ENCODE data around the gene LIN7A. TPM values are rescaled to one million over a fixed set of nuclear protein-coding genes. Genes with fewer than 3 reads are reported as not detected.

The LIN7A gene
- polyA plus RNA-seq (2012; ENCODE audit: insufficient read depth, insufficient read length, low read depth): 8.3 TPM

DNA sequence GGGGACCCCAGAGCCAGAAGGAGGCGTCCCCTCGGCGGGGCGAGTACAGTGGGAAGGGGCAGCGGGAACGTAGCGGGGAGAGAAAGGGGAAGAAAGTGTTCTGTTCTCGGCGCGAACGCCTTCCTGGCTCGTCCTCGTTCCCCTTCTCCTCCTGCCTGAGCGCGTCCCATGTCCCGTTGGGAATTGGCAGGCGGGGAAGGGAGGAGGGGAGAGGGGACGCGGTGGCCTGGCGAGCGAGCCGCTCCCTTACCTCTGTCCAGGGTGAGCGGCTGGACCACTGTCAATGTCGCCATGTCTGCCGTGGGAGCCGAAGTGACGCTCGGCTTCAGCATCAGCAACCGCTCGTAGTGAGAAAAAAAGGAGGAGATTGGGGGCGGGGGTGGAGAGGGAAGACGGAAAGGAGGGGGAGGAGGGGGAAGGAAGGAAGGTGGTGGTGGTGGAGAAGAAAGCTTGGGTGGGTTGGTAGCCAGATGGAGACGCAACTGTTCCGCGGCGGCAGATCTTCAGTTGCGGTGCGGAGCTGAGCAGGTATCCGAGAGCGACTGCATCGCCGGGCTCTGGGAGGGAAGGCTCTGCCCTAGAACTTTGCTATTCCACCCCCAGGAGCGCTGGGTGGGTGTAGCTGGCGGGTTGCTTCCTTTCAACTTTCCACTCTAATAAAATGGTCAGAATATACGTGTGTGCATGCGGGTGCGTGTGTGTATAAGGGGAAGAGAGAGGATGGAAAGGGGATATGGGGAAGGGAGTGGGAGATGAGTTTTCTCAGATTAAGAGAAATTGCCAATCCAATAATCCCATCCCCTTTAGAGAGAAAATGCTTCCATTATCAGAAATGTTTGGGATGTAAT, at the start of gene LIN7A:
TSS of gene LIN7A (minus strand) at position 544 of the 848 bp plus-strand sequence. CDS start at position 332, 212 bp downstream.
- no peaks in the 10 kb centered on the region for H3K9me3 ChIP-seq
- H3K4me3 ChIP-seq (ENCODE audit: low read depth, low read length): peak within 1 kb of the TSS; percentile 96
- peaks cover 5% of the 10 kb centered on the region; the same call in 1 of the 2 replicates for H3K4me1 ChIP-seq
- peaks cover 3% of the 10 kb centered on the region; the same call in 1 of the 2 replicates for H3K36me3 ChIP-seq
- no peaks in the 10 kb centered on the region for H3K27me3 ChIP-seq
- DNase-seq: peak; percentile 71
- TF ChIP-seq, protein P1, sequence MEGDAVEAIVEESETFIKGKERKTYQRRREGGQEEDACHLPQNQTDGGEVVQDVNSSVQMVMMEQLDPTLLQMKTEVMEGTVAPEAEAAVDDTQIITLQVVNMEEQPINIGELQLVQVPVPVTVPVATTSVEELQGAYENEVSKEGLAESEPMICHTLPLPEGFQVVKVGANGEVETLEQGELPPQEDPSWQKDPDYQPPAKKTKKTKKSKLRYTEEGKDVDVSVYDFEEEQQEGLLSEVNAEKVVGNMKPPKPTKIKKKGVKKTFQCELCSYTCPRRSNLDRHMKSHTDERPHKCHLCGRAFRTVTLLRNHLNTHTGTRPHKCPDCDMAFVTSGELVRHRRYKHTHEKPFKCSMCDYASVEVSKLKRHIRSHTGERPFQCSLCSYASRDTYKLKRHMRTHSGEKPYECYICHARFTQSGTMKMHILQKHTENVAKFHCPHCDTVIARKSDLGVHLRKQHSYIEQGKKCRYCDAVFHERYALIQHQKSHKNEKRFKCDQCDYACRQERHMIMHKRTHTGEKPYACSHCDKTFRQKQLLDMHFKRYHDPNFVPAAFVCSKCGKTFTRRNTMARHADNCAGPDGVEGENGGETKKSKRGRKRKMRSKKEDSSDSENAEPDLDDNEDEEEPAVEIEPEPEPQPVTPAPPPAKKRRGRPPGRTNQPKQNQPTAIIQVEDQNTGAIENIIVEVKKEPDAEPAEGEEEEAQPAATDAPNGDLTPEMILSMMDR (IDR thresholded peaks at IDR 0.05; ENCODE audit: low read depth, low read length): no peak

DNA sequence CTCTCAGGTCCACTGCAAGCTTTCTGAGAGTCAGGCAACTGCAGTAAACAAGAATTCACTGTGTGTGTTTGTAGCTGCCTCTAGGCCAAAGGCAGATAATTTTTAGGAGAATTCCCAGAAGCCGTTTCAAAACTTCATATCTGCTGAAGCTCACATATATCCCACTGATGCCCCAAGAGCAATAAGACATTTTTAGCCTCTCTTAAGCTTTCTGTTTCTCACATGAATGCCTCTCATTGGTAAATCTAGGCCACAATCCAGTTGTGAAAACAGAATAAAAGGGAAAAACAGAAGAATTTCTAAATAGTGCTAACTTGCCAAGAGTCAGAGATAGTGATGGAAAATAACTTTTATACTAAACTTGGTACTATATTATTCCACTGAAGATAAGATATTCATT, 48.5 kb upstream of the LIN7A start:
- H3K4me3 ChIP-seq (ENCODE audit: low read depth, low read length): no peak overlapping the region
- no peaks in the 10 kb centered on the region for H3K4me1 ChIP-seq
- TF ChIP-seq, protein P1 (IDR thresholded peaks at IDR 0.05; ENCODE audit: low read depth, low read length): no peak
- H3K27me3 ChIP-seq: no peaks in the 10 kb centered on the region; the same call in 1 of the 2 replicates
- H3K9me3 ChIP-seq: no peaks in the 10 kb centered on the region
- H3K36me3 ChIP-seq: no peaks in the 10 kb centered on the region
- DNase-seq: no peak

DNA sequence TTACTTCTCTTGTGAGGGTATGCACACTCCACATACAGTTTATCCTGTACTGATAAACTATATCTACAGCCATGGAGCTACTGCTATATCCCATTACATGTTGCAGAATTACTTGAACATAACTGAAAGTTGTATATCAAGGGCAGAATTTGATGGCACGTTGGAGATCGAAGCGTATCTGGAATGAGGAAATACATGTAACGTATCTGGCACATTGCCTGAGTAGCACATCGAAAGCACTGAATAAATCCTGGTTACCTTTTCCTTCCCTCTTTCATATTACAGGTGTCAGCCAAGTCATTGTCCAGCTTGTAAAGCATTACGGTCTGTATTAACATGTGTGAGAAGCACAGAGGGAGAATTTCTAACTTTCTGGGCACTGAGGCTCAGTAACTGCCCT, 42.1 kb upstream of the LIN7A start:
- TF ChIP-seq, protein P1 (IDR thresholded peaks at IDR 0.05; ENCODE audit: low read depth, low read length): no peak
- H3K4me3 ChIP-seq (ENCODE audit: low read depth, low read length): no peak overlapping the region
- no peak for DNase-seq
- H3K27me3 ChIP-seq: no peaks in the 10 kb centered on the region; the same call in 1 of the 2 replicates
- H3K4me1 ChIP-seq: no peaks in the 10 kb centered on the region
- H3K9me3 ChIP-seq: no peaks in the 10 kb centered on the region
- no peaks in the 10 kb centered on the region for H3K36me3 ChIP-seq

- no peak overlapping the region for H3K4me3 ChIP-seq (ENCODE audit: low read depth, low read length)
- no peaks in the 10 kb centered on the region; the same call in 1 of the 2 replicates for H3K27me3 ChIP-seq
- no peak for DNase-seq
- H3K36me3 ChIP-seq: no peaks in the 10 kb centered on the region
- H3K9me3 ChIP-seq: no peaks in the 10 kb centered on the region
- no peaks in the 10 kb centered on the region for H3K4me1 ChIP-seq
- TF ChIP-seq, protein P1 (IDR thresholded peaks at IDR 0.05; ENCODE audit: low read depth, low read length): no peak
Observed at GRCh38 chr12:80979251-80979650, 41.5 kb upstream of the LIN7A start.

DNA sequence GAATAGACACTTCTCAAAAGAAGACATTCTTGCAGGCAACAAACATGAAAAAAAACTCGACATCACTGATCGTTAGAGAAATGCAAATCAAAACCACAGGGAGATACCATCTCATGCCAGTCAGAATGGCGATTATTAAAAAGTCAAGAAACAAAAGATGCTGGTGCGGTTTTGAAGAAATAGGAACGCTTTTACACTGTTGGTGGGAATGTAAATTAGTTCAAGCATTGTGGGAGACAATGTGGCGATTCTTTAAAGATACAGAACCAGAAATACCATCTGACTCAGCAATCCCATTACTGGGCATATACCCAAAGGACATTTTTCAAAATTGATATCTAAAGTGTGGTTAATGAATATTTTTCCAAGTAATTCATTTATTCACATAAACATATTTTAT, 39.6 kb upstream of the LIN7A start:
- H3K27me3 ChIP-seq: no peaks in the 10 kb centered on the region; the same call in 1 of the 2 replicates
- H3K4me3 ChIP-seq (ENCODE audit: low read depth, low read length): no peak overlapping the region
- H3K4me1 ChIP-seq: no peaks in the 10 kb centered on the region
- no peak for DNase-seq
- H3K9me3 ChIP-seq: no peaks in the 10 kb centered on the region
- TF ChIP-seq, protein P1 (IDR thresholded peaks at IDR 0.05; ENCODE audit: low read depth, low read length): no peak
- no peaks in the 10 kb centered on the region for H3K36me3 ChIP-seq

- Histone ChIP-seq H3K27me3 (0 out of 2 replicates have a peak, but pooled peaks cover 5% of the 10 kb centered on the region), H3K9me3 (no peaks in the 10 kb centered on the region), H3K36me3 (no peaks in the 10 kb centered on the region), H3K4me3 (ENCODE audit: low read depth, low read length) (no peak overlapping the region), H3K4me1 (no peaks in the 10 kb centered on the region)
- TF ChIP-seq, protein P1 (IDR thresholded peaks at IDR 0.05; ENCODE audit: low read depth, low read length): no peak
- DNase-seq: no peak
Observed at GRCh38 chr12:80968326-80968725, 30.6 kb upstream of the LIN7A start.

All from BE2C (cell line).